DLD1 (cell line): ENCODE results near the gene IQCH.

Source experiments
- in situ Hi-C: cut with HindIII; loops from 2 replicates; pipeline ENCODE4 v1.10.0; 2017; ENCODE audit warnings: low sequenced_read_pairs

Gene IQCH

DNA sequence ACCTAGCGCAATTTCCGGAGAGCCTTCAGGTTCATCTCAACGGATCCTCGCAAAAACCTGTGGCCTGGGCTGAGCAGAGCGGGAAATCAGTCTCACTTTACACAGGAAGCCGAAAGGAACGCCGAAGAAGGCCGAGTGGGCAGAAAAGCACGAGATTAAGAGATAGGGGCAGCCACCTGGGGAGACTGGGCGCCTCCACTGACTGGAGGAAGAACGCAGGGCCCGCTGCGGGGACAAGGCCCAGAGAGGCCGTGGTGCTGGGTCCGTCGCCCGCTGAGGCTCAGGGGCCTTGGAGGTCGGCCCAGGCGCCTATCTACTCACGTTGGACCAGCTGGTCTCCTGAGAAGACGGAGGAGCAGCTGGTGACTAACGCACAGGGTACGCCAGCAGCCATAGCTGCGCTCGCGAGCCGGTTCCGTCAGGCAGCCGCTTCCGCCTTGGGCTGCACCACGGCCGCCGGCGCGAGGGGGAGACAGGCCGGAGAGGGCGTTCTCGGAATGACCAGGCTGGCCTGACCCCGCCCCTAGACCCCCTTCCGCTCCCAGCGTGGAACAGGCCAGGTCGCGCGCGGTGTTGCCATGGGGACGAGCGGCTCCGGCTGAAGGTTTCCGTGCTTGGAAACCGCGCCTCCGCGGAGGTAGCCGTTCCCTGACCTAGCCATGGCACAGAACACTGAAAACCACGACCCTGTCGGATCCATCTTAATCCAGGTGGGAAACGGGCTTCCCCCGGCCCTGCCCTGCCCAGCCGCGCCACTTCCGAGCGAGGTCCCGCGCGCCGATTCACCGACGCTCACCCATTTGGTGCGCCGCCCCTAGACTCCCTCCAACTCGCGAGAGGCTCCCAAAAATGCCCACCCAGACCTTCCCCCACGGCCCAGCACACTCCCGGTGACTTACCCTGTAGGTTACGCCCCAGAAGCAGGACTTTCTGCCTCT is at the start of gene IQCH, which contains the start of gene AAGAB:
IQCH (plus strand) TSS at position 549 of the 938 bp plus-strand sequence; CDS start at position 660, 111 bp downstream.
AAGAB (minus strand) TSS at position 424 of the 938 bp plus-strand sequence; CDS start at position 394, 30 bp downstream.
- in situ Hi-C loops: no loop called here

DNA sequence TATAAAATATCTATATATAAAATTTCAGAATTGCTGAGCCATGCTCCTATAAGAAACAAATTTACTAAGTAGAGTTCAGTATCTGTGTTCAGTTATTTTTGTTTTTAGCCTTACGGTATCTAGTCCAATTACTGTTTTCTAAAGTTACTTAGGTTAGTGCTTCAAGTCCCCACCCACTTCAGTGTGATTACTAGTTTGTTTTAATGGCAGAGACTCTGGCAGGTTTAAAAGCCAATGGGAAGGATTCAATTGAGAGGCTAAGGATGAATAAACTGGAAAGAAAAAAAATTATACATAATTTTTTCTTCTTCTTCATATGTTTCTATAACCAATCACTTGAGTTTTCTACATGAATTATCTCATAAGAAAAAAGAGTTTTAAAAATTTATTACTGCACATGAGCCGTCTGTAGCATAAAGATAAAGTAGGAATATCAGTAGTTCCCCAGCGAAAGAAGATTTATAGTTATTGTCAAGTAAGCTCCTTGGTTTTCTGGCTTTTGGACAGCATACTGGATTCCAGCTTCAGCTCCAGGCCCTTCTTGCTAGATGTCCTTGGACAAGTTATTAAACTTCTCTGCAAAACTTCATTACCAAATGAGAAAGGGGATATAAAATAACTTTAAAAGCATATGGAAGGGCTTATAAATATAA is 46.9 kb upstream of the IQCH start:
- in situ Hi-C loops: no loop called here

DNA sequence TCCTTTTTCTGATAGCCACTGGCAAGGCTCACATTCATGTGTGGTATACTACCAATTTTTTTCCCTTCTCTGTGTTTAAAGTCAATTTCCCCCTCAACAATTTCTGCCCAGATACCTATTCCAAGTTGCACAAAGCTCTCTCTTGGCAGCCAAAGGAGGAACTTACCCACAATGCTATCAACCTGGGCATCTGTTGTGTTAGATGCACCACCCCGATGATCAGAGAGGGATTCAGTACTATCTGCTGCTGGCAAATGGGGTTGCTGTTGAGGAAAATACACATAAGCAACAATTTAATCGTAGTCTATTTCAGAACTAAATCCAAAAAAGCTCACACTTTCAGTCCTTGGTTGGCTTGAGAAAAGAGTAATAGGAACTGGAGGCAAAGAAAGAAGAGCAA is 46.2 kb upstream of the IQCH start:
- in situ Hi-C loops: no loop called here

DNA sequence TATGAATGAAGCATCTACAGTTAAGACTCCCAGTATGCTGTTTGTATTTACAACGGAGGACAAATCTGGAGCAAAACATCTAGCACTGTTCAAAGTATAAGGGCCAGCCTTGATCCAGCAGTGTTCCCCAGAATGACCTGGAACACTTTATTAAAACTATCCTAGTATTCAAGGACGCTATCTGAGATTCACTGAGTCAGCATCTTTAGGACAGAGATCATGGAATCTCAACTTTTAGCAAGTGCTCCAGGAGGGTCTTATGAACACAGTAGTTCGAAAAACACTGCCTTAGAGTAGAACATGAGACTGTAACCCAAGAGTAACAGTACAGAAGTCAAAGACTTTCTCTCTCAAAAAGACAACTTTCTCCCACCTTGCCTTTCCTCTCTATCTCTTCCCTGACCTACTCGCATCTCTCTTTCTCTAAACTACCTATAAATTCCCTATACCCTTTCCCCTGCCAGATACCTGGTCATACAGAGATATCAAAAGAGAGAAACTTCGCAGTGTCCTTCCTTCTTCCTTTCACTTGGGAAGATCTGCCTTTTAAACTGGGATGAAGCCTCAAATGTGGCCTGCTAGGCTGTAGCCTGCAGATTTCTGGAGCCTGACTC is 43.9 kb upstream of the IQCH start:
- in situ Hi-C loops: no loop called here

DNA sequence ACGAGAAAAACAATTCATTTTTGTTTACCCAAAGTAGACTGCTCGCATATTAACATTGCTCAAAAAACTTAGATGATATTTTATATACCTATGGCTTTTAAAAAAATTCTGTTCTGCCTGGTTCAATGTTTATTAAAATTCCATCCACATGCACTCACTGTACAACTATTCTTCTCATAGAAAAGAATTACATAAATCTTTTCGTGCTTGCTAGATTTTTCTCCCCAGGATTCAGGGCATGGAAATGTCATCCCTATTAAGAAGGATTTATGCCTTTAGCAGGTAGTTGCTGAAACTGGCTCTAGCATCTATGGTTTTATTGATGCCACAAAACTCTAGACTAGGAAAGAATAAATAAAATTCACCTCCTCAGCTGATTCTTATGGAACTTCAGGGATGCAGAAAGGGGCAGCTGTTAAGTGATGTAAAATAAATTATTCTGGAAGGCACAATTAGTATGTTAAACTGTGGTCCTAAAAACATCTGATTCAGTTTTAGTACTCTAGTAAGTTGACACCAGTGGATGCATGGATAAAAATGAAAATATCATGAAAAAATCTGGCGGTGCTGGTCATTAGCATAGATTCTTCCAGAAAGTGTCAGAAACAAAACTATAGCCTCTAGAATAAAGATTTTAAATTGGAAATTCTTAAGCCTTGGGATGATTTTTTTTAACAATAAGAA is 41.8 kb upstream of the IQCH start:
- in situ Hi-C loops: no loop called here

DNA sequence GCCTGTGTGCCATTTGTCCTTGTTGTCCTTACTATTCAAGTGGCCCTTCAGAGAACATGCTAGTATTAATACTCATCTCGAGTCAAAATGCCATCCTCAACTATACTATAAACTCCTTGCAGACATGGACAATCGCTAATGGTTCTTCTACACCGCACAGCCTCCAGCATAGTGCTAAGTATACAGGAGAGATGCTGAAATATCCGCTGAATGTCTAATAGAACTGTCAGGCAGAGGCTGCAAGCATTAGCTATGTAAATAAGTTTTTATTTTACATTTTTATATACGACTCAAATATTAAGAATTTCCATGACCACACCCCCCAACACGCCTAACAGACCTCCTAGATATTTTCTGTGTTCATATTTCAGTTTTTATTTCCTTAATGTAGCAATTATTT is 39.5 kb upstream of the IQCH start:
- in situ Hi-C loops: no loop called here

DNA sequence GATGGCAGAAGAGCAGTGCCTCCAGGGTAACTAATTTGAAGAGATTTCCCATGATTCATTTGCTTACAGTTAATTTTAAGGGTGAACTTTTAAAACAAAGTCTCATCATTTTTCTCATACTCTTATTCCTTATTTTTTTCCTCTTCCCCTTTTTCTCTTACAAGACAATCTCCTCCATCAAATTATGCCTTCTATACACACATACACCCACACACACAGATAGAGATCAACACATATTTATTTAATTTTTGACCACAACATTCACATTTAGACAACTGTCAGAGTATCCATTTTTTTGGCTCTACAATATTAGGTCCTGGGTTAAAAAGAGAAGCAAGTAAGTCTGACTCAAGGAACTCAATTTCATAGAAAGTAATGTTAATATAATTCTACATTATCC is 37.7 kb upstream of the IQCH start:
- in situ Hi-C loops: no loop called here

DNA sequence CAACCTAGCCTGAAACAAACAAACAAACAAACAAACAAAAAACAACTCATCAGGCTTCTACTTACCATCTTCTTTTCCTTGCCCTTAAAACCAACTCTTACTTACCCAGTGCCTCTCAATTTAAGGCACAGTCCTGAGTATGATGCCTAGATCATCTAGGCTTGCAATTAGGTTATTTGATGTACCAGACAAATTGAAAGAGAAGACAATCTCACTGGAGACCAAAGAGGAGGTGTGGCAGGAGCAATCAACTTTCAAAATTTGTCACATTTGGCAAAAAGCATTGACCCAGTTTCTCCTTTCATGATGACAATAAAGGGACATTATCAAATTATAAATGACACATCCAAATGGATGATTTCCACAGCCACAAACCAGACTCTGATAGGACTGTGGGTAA is 36.2 kb upstream of the IQCH start:
- in situ Hi-C loops: no loop called here

DNA sequence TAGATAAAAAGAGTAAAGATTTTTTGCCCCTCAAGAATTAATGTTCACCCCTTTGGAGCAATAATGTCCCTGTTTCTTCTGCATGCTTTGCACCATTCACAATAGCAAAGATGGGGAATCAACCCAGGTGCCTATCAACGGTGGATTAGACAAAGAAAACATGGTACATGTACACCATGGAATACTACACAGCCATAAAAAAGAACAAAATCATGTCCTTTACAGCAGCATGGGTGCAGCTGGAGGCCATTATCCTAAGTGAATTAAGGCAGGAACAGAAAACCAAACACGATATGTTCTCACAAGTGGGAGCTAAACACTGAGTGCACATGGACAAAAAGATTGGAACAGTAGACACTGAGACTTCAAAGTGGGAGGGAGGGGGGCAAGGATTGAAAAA is 35.3 kb upstream of the IQCH start:
- in situ Hi-C loops: no loop called here

DNA sequence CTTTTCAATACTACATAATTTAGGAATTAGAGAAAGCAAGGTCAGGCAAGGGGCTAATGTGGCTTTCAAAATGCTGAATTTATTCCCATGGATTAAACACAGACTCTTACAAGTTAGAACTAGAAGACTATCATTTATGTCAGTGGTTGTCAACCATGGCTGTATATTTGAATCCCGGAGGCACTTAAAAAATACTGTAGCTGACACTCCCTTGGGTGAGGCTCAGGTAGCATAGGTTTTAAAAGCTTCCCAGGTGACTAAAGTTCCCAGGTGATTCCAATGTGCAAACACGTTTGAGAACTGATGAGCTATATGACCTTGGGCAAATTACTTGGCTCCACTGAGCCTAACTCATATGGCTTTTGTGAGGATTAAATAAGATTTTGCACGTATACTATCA is 29.7 kb upstream of the IQCH start:
- in situ Hi-C loops: no loop called here

DNA sequence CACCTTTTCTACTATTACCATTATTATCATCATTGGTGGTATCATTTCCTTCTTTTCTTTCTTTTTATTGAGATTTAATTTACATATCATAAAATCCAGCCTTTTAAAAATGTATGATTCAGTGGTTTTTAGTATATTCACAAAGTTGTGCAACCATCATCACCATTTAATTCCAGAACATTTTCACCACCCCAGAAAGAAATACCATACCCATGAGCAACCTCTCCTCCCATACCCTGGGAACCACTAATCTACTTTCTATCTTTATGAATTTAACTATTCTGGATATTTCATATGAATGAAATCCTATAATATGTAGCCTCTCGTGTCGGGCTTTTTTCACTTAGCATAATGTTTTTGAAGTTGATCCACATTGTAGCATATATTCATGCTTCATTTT is 29.2 kb upstream of the IQCH start:
- in situ Hi-C loops: no loop called here

DNA sequence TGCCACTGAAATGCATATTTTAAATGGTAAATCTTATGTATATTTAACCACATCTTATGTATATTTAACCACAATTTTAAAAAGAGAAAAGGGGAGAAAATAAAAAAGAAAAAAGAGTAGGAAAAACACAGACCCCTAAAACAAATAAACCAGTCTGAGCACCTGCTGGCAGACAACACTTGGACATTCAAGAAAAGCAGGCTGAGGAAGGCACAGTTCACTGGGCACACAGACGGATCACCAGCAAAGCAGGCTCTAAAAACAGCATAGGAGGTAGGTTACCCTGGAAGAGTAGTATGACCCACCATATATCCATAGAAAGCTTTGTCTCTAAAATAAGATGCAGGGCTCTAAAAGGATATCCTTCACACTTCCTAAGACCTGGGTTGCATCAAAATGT is 27.2 kb upstream of the IQCH start:
- in situ Hi-C loops: no loop called here

DNA sequence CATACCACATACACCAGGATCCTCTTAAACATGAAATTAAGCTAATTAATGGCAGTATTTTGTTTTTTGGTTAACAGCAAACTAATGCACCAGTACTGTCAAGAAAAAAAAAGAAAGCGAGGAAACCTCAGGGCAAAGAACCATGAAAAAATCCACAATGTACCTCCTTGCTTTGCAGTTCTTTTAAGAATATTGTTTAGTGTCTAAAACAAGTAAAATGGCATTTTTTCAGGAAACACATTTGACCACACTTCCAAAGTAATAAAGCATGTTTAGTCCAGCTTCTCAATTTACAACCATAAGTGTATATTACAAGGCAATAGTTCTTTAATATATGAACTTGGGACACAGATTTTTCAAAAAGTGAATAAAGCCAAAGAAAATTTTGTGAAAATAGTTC is 26.7 kb upstream of the IQCH start:
- in situ Hi-C loops: no loop called here

DNA sequence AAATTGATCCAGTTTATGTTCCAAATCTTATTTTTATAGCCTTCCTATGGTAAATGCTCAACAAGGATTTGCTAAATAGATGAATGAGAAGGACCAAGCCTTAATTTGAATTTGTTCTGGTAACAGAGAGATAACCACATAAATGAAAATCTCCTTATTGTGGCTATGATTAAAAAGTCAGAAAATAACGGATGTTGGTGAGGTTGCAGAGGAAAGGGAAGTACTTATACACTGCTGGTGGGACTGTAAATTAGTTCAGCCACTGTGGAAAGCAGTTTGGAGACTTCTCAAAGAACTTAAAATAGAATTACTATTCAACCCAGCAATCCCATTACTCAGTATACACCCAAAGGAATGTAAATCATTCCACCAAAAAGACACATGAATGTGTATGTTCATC is 26.3 kb upstream of the IQCH start:
- in situ Hi-C loops: no loop called here

DNA sequence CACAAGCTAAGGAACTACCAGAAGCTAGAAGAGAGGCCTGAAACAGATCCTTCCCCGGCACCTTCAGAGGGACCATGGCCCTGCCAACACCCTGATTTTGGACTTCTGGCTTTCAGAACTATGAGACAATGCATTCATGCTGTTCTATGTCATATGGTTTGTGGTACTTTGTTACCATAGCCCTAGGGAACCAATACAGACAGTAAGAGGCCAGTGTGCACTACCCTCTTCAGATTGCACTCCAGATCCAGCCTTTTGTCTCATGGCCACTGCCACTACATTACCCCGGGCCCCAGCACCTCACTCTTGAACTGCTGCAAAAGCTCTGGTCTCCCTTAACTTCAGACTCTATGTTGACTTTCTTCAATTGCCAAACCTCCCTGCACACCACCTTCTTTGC is 24.1 kb upstream of the IQCH start:
- in situ Hi-C loops: no loop called here

DNA sequence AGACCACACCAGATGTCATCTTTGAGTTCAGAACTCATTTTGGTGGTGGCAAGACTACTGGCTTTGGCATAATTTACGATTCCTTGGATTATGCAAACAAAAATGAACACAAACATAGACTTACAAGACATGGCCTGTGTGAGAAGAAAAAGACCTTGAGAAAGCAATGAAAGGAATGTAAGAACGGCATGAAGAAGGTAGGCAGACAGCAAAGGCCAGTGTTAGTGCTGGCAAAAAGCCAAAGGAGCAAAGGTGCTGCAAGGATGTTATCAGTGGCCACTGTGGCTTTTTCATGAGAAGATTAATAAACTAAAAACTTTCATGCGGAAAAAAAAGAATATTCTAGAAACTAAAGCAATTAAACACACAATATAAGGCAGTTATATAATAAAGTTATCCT is 22.0 kb upstream of the IQCH start:
- in situ Hi-C loops: no loop called here

DNA sequence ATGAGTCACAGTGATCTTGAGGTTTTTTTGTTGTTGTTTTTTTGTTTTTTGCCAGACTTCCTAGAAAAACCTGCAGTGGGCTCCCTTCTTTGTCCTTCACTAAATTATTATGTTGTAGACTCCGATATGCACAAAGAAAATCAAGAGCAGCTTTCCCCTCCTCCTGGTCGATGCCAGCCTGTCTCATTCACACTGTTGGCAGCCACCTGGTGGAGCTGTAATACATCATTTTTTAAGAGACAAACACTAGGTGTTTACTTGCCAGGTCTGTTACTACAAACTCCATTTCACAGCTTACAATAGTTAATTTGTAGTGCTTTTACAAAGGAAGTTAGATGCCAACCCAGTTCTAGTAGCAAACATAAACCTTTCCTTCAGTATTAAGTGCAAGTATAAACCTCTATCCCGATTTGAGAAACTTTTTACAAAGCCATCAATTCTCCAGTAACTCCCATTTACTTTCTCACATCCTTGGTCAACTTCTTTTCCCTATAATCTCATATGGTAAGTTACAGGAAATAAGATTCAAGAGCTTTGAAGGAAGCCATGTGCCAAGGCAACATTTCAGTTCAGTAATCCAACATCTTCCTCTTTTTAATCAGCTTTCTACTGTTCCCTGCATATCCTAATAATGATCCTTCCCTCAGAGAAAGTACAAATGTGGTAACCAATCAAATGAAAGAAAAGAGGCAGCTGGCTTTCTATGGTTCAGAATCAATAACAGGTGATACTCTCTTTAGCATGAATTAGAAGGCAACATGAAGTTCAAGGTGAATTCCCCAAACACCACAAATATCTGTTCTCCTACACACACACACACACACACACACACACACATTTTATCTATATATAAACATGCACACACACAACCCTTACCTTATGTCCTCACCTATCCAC is 14.1 kb upstream of the IQCH start:
- in situ Hi-C loops: no loop called here

DNA sequence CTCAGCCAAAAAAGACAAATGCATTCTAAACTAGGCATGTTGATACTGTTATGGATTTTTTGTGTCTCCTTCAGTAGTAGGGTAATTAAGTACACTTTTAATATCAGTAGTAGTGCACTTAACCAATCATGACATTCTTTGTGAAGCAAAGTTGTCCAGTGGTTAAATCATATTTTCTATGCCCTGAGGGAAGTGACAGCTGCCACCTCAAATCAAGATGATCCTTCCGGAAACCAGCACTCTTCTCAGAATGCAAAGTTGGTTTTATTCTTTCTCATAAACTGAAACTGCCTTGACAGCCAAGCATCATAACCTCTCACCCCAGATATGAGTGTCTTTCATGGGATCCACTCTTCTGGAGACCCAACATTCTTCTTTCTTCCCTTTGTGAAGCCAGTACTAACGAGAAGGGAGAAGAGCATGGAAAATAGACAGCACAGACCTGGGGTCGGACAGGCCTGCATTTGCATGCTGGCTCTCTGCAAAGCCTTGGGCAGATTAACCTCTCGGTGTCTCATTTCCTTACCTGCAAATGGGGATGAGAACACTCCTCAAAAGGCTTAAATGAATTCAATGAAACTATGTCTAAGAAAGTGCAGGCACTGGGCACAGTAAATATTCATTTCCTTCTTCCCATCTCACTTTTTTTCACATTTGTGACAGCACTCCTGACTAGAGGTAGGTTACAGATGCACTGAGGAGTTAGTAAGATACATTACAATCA is 13.3 kb upstream of the IQCH start:
- in situ Hi-C loops: no loop called here

DNA sequence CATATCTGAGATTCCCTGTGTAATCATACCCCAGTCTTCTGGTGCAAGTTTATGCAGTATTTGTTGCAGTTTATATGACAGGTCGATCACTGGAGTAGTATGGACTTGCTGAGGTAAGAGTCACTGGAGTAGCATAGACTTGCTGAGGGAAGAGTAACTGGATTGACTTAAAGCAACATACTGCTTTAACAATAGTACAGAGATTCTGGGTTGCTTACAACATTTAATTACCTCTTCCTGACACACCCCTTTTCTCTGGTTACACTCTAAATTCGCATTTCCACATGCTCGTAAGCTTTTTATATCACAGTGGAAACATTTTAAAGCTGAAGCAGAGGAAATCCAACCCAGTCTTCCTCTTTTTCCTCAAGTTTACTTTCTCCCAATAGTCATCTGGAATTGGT is 11.9 kb upstream of the IQCH start:
- in situ Hi-C loops: no loop called here
